ENCODE data around the gene CNDP2. TPM values are rescaled to one million over a fixed set of nuclear protein-coding genes. Genes with fewer than 3 reads are reported as not detected.

CNDP2 gene
- total RNA-seq, 4 donors from 2014 or later = 58.4 to 79.9 (median 69.5) TPM

DNA sequence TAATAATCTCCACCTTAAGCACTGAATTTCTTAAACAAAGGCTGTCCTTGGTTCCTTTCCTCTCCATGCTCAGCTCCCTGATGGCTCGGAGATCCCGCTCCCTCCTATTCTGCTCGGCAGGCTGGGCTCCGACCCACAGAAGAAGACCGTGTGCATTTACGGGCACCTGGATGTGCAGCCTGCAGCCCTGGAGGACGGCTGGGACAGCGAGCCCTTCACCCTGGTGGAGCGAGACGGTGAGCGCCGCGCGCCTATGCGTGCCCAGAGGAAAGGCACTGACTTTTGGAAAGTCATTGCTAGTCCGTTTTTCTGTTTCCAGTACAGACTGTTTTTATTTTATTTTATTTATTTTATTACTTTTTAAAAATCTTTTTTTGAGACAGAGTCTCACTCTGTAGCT is 9.6 kb downstream of the CNDP2 start:
- Histone ChIP-seq H3K4me3 (no peak overlapping the region), H3K9me3 (no peaks in the 10 kb centered on the region), H3K4me1 (peaks cover 3% of the 10 kb centered on the region), H3K27me3 (no peaks in the 10 kb centered on the region), H3K36me3 (peaks cover 94% of the 10 kb centered on the region), H3K27ac (no peak overlapping the region)
- DNase-seq (ENCODE audit: low spot score in 2 of 2) = no peak
- 97% methylated on average over 16 of the region's 16 CpGs for WGBS
- TF ChIP-seq EP300 (IDR thresholded peaks at IDR 0.05) (no peak), POLR2A (IDR thresholded peaks at IDR 0.05) (no peak), POLR2AphosphoS5 (IDR thresholded peaks at IDR 0.05) (no peak)
- TF ChIP-seq, protein P1, sequence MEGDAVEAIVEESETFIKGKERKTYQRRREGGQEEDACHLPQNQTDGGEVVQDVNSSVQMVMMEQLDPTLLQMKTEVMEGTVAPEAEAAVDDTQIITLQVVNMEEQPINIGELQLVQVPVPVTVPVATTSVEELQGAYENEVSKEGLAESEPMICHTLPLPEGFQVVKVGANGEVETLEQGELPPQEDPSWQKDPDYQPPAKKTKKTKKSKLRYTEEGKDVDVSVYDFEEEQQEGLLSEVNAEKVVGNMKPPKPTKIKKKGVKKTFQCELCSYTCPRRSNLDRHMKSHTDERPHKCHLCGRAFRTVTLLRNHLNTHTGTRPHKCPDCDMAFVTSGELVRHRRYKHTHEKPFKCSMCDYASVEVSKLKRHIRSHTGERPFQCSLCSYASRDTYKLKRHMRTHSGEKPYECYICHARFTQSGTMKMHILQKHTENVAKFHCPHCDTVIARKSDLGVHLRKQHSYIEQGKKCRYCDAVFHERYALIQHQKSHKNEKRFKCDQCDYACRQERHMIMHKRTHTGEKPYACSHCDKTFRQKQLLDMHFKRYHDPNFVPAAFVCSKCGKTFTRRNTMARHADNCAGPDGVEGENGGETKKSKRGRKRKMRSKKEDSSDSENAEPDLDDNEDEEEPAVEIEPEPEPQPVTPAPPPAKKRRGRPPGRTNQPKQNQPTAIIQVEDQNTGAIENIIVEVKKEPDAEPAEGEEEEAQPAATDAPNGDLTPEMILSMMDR (IDR thresholded peaks at IDR 0.05) = no peak

DNA sequence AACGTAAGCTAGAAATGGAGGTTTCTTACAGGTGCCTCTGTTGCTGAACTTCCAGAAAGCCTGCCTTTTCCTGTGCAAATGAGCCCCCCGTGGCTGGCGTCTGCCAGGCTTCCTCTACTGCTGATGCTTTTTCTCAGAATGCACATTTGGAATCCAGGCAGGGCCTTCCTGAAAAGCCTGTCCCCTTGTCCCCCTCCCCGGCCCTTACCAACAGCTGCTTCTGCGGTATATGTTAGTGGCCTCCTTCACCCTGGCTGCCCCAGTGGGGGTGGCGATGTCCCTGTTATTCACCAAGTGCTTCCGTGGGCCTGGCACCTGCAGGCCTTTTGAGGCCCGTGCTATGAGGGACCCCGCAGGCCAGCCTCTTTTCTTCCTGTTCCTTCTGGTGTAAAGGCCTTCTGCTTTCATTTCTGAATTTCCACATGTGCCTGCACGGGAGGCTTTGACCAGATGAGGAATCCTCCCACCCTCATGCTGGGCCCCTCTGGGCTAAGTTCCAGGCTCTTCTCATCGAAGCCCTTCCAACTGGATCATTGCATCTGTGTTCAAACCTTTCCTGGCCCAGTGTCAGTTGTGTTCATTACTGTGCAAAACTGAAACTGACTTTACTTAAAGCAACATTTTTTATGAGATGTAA is 10.4 kb downstream of the CNDP2 start:
- TF ChIP-seq POLR2AphosphoS5 (IDR thresholded peaks at IDR 0.05) (no peak), POLR2A (IDR thresholded peaks at IDR 0.05) (no peak), EP300 (IDR thresholded peaks at IDR 0.05) (no peak)
- TF ChIP-seq, protein P1 (IDR thresholded peaks at IDR 0.05) = no peak
- no peak for DNase-seq (ENCODE audit: low spot score in 2 of 2)
- Histone ChIP-seq H3K27ac (no peak overlapping the region), H3K27me3 (no peaks in the 10 kb centered on the region), H3K36me3 (peaks cover 94% of the 10 kb centered on the region), H3K9me3 (no peaks in the 10 kb centered on the region), H3K4me3 (no peak overlapping the region), H3K4me1 (peaks cover 3% of the 10 kb centered on the region)
- WGBS = 74% methylated on average over 9 of the region's 11 CpGs

DNA sequence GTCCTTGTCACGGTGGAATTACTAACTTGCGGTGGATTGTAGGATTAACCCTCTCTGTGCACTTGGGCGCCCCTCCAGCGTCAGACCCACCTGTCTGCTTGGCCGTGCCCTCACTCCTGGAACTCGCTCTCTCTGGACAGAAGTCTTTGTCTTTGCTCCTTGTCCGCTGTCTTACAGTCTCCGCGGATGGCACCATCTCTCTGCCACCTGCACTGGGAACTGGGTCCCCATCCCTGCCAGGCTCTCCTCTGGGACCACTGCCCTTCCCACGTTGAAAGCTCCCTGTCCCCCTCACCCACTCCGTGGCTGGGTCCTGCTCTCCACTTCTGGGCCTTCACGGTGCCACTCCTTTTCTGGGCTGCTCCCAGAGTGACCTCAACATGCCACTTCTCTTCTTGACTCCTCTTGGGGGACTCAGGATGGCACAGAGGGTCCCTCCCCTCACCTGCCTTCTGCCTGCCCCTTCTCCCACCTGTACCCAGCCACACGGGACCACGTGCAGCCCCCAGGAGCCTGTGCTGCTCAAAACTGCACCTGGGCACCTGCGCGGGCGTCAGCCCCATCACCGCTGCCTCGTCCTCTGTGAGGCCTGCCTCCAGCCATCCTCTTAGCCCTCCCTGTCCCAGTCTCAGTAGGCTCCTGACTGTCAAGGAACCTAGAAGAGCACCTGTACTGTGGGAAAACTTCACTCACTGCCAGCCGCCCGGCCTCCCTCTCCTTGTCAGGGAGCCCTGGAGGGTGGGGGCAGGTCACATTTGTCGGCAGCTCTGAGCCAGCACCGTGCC is 11.1 kb downstream of the CNDP2 start:
- H3K4me3 ChIP-seq = no peak overlapping the region
- H3K36me3 ChIP-seq = peaks cover 94% of the 10 kb centered on the region
- no peak for DNase-seq (ENCODE audit: low spot score in 2 of 2)

DNA sequence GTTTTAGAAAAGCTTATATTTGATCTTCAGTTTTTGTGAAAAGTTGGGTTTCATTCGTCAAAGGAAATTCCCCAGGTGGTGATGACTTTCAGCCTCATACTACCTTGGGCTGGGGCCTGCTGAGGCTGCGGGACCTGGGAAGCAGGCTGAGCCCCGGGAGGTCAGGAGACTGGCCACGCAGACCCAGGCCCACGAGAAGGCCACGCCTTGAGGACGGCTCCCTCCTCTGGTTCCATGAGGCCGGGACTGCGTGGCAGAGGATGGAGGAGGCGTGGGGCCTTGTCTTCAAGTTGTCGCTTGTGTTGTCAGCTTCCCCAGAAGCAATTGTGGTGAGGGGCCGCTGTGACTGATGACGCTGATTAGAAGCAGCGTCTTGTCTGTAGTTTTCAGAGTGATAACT is 11.8 kb downstream of the CNDP2 start:
- Histone ChIP-seq H3K27ac (no peak overlapping the region), H3K4me3 (no peak overlapping the region), H3K9me3 (no peaks in the 10 kb centered on the region), H3K4me1 (no peaks in the 10 kb centered on the region), H3K27me3 (no peaks in the 10 kb centered on the region), H3K36me3 (peaks cover 94% of the 10 kb centered on the region)
- WGBS = 92% methylated on average over 13 of the region's 14 CpGs
- no peak for DNase-seq (ENCODE audit: low spot score in 2 of 2)
- TF ChIP-seq POLR2A (IDR thresholded peaks at IDR 0.05) (no peak), POLR2AphosphoS5 (IDR thresholded peaks at IDR 0.05) (no peak), EP300 (IDR thresholded peaks at IDR 0.05) (no peak)
- TF ChIP-seq, protein P1 (IDR thresholded peaks at IDR 0.05) = no peak

More for the DNA sequence above, 11.1 kb downstream of the CNDP2 start:
- H3K9me3 ChIP-seq = no peaks in the 10 kb centered on the region
- 84% methylated on average over 23 of the region's 23 CpGs for WGBS
- H3K4me1 ChIP-seq = no peaks in the 10 kb centered on the region
- TF ChIP-seq POLR2A (IDR thresholded peaks at IDR 0.05) = no peak
- TF ChIP-seq POLR2AphosphoS5 (IDR thresholded peaks at IDR 0.05) = no peak
- no peak for TF ChIP-seq EP300 (IDR thresholded peaks at IDR 0.05)
- TF ChIP-seq, protein P1 (IDR thresholded peaks at IDR 0.05) = no peak
- no peak overlapping the region for H3K27ac ChIP-seq
- no peaks in the 10 kb centered on the region for H3K27me3 ChIP-seq

DNA sequence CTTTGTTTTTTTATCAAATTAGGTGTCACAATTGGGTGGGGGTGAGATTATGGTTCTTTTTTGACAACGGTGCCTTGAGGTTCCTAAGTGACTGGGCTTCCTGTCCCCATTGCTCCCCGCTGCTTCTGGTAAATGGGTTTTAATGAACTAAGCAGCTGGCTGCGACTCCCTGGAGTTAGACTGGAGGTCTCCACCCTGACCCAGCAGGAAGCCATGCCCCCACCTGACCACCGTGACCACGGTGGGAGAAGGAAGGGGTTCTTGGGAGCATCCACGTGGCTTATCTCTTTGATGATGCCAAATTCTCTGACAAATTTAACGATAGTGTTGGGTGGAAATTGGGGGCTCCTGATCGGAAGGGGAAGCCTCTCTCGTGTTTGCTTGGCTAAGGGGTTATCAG is 12.2 kb downstream of the CNDP2 start:
- DNase-seq (ENCODE audit: low spot score in 2 of 2) = no peak

More for the DNA sequence above, 12.2 kb downstream of the CNDP2 start:
- no peak for TF ChIP-seq POLR2AphosphoS5 (IDR thresholded peaks at IDR 0.05)
- TF ChIP-seq, protein P1 (IDR thresholded peaks at IDR 0.05) = no peak
- no peak for TF ChIP-seq EP300 (IDR thresholded peaks at IDR 0.05)
- no peak for TF ChIP-seq POLR2A (IDR thresholded peaks at IDR 0.05)
- Histone ChIP-seq H3K4me3 (no peak overlapping the region), H3K27me3 (no peaks in the 10 kb centered on the region), H3K36me3 (peaks cover 94% of the 10 kb centered on the region), H3K27ac (no peak overlapping the region), H3K9me3 (no peaks in the 10 kb centered on the region), H3K4me1 (no peaks in the 10 kb centered on the region)
- 94% methylated on average over 9 of the region's 9 CpGs for WGBS
